Measurements from ENCODE around the gene CCDC28B.

DNA sequence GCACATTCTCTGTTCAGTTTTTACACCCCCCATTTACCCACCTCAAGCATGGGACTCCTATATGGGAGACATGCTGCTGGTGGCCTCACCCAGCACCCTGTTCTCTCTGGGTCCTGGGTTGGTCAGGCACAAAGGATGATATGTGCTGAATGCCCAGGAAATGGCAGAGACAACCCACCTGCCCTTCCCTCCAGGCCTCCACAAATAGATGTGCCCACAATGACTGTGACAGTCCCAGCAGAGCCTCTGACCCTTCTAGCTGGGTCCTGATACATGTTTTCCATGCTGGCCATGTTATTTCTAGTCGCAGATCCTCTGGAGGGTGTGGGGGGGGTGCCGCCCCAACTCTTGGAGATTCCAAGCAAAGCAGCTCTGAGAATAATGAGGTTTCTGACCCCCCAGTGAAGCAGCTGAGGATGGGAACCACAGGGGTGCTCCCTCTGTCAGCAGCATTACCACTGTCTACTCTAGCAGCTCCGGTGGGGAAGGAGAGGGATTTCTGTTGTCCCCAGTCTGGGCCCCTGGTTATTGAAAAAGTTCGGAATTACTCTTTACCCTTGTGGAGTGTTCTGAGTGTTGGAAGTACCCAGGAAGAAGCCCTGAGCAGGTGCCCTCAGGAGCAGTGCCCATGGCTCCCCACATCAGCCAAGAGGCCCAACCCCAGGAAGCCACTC is 1.2 kb upstream of the CCDC28B start:
- TF ChIP-seq POLR2A (IDR thresholded peaks at IDR 0.05) = no peak
- TF ChIP-seq, protein P1, sequence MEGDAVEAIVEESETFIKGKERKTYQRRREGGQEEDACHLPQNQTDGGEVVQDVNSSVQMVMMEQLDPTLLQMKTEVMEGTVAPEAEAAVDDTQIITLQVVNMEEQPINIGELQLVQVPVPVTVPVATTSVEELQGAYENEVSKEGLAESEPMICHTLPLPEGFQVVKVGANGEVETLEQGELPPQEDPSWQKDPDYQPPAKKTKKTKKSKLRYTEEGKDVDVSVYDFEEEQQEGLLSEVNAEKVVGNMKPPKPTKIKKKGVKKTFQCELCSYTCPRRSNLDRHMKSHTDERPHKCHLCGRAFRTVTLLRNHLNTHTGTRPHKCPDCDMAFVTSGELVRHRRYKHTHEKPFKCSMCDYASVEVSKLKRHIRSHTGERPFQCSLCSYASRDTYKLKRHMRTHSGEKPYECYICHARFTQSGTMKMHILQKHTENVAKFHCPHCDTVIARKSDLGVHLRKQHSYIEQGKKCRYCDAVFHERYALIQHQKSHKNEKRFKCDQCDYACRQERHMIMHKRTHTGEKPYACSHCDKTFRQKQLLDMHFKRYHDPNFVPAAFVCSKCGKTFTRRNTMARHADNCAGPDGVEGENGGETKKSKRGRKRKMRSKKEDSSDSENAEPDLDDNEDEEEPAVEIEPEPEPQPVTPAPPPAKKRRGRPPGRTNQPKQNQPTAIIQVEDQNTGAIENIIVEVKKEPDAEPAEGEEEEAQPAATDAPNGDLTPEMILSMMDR (IDR thresholded peaks at IDR 0.05) = no peak
